OCI-LY7 (cell line): Measurements from ENCODE around the gene DNAJB11. TPM values are rescaled to one million over a fixed set of nuclear protein-coding genes. Genes with fewer than 3 reads are reported as not detected.

Experiments
- BruUV-seq: library from RNA; stranded (reverse); fragments of 400-500 nt; replicated peaks from 2 replicates; lab custom pipeline; 2021; lab: Mats Ljungman, UMichigan
- CTCF ChIA-PET: fragments of 300-600 bp; sonication (Branson Sonifier 250); formaldehyde crosslinking; loops from one replicate; lab custom pipeline; 2022; ENCODE audit warnings: antibody characterized with exemption; ENCODE audit not compliant: unreplicated experiment; lab: Charles Lee
- POLR2A ChIA-PET: fragments of 300-600 bp; sonication (Branson Sonifier 250); formaldehyde crosslinking; loops from one replicate; lab custom pipeline; 2022; ENCODE audit warnings: antibody characterized with exemption; lab: Charles Lee
- DNase-seq: peaks from one replicate; pipeline ENCODE4 v3.0.0-alpha.2; 2015; ENCODE audit warnings: low spot score
- H2AFZ ChIP-seq: fragments of 200-600 bp; sonication (generic), shearing (Covaris generic); 2 replicates; pipeline ENCODE4 v1.6.1; 2014; ENCODE audit warnings: mild to moderate bottlenecking, antibody characterized with exemption, low read length, moderate library complexity
- H3K27ac ChIP-seq: fragments of 200-600 bp; sonication (generic); 2 replicates; pipeline ENCODE4 v1.5.1; 2014; ENCODE audit warnings: mixed run types, low read depth, mild to moderate bottlenecking, moderate library complexity, low read length, inconsistent platforms; ENCODE audit not compliant: poor library complexity, severe bottlenecking
- H3K36me3 ChIP-seq: fragments of 200-600 bp; sonication (generic); 2 replicates; pipeline ENCODE4 v1.6.1; 2014; ENCODE audit warnings: mild to moderate bottlenecking, antibody characterized with exemption, low read length, moderate library complexity, mixed read lengths; ENCODE audit not compliant: insufficient read depth
- H3K4me1 ChIP-seq: fragments of 200-600 bp; sonication (generic); 2 replicates; pipeline ENCODE4 v1.5.1; 2014; ENCODE audit warnings: mild to moderate bottlenecking, low read length; ENCODE audit not compliant: insufficient read depth, poor library complexity, severe bottlenecking
- H3K4me2 ChIP-seq: fragments of 200-600 bp; sonication (generic); 2 replicates; pipeline ENCODE4 v1.6.1; 2014; ENCODE audit warnings: mild to moderate bottlenecking, low read length
- H3K4me3 ChIP-seq: fragments of 200-600 bp; sonication (generic); 2 replicates; pipeline ENCODE4 v1.5.1; 2014; ENCODE audit warnings: mild to moderate bottlenecking, low read depth, low read length; ENCODE audit not compliant: poor library complexity, severe bottlenecking
- H3K79me2 ChIP-seq: fragments of 200-600 bp; sonication (generic); 2 replicates; pipeline ENCODE4 v1.6.1; 2016; ENCODE audit warnings: low read depth, mild to moderate bottlenecking, low read length, moderate library complexity, mixed read lengths; ENCODE audit not compliant: insufficient read depth
- H3K9me2 ChIP-seq: fragments of 200-600 bp; sonication (generic); 2 replicates; pipeline ENCODE4 v1.6.1; 2016; ENCODE audit warnings: mild to moderate bottlenecking, low read length, mixed read lengths; ENCODE audit not compliant: insufficient read depth
- H3K9me3 ChIP-seq: fragments of 200-600 bp; sonication (generic); 2 replicates; pipeline ENCODE4 v1.6.1; 2014; ENCODE audit warnings: mild to moderate bottlenecking, mixed run types, low read length, mixed read lengths
- H4K20me1 ChIP-seq: fragments of 200-600 bp; sonication (generic); 2 replicates; pipeline ENCODE4 v1.6.1; 2014; ENCODE audit warnings: mild to moderate bottlenecking, antibody characterized with exemption, low read length, moderate library complexity, mixed read lengths; ENCODE audit not compliant: insufficient read depth
- CTCF ChIP-seq: fragments of 200-600 bp; sonication (generic); conservative IDR thresholded peaks from 2 replicates; pipeline ENCODE4 v1.5.1; 2014; ENCODE audit warnings: mild to moderate bottlenecking, antibody characterized with exemption, low read length, moderate library complexity, mixed read lengths
- EZH2phosphoT487 ChIP-seq: fragments of 200-600 bp; sonication (generic); IDR thresholded peaks from 2 replicates; pipeline ENCODE4 v1.6.1; 2018; ENCODE audit warnings: low read depth, borderline replicate concordance, mild to moderate bottlenecking, mixed run types, antibody characterized with exemption, low read length, moderate library complexity, mixed read lengths
- intact Hi-C: fragments of 100-400 bp; cut with micrococcal nuclease; formaldehyde crosslinking; loops from one replicate; pipeline ENCODE4 v1.10.0; 2022; ENCODE audit not compliant: unreplicated experiment
- total RNA-seq, 2 experiments: library from RNA; depleted of rRNA in 1 of 2; stranded (reverse); fragments of >200 nt in 1 of 2; shearing (Covaris generic) in 1 of 2; gene quantifications; 2 replicates each; pipeline ENCODE4 v1.2.3, GENCODE V29; 2014 to 2022

Gene DNAJB11
- total RNA-seq, 2 experiments from 2014 or later = 61.1 to 73.0 TPM

- CTCF ChIA-PET = no interaction called here
- BruUV-seq = no TSS peak
- H3K4me2 ChIP-seq = no peak overlapping the region
- intact Hi-C loops = no loop called here
- H3K4me1 ChIP-seq = peaks cover 5% of the 10 kb centered on the region
- H3K36me3 ChIP-seq = peaks cover 99% of the 10 kb centered on the region
- 0 out of 2 replicates have a peak, but pooled peaks cover 4% of the 10 kb centered on the region for H4K20me1 ChIP-seq
- POLR2A ChIA-PET = interaction anchor here (0.6 to 0.7 kb wide), 3 partner anchors 10 to 65 kb away, joined by 3 to 4 read pairs (median 3); no protein-coding TSS in a partner anchor
- H3K4me3 ChIP-seq = no peak overlapping the region
- TF ChIP-seq EZH2phosphoT487 = no peak
- no peak for TF ChIP-seq CTCF
- no peaks in the 10 kb centered on the region for H3K9me2 ChIP-seq
- H2AFZ ChIP-seq = no peak overlapping the region
- no peak for DNase-seq
- no peak overlapping the region for H3K27ac ChIP-seq
- no peaks in the 10 kb centered on the region for H3K9me3 ChIP-seq
- peaks cover 29% of the 10 kb centered on the region for H3K79me2 ChIP-seq
Measured at GRCh38 chr3:186577521-186577920, 7.0 kb downstream of the DNAJB11 start.

- no peaks in the 10 kb centered on the region for H3K9me2 ChIP-seq
- peaks cover 6% of the 10 kb centered on the region; the same call in 1 of the 2 replicates for H3K79me2 ChIP-seq
Measured at GRCh38 chr3:186580785-186581184, 10.3 kb downstream of the DNAJB11 start.

More at GRCh38 chr3:186580785-186581184, 10.3 kb downstream of the DNAJB11 start:
- no peak for TF ChIP-seq EZH2phosphoT487
- TF ChIP-seq CTCF = no peak
- BruUV-seq = no TSS peak
- intact Hi-C loops = no loop called here
- H3K4me2 ChIP-seq = no peak overlapping the region
- H3K9me3 ChIP-seq = no peaks in the 10 kb centered on the region
- no peaks in the 10 kb centered on the region for H3K4me1 ChIP-seq
- DNase-seq = no peak
- no peak overlapping the region for H3K27ac ChIP-seq
- no peak overlapping the region for H3K4me3 ChIP-seq
- no peak overlapping the region for H2AFZ ChIP-seq
- CTCF ChIA-PET = no interaction called here
- H4K20me1 ChIP-seq = 0 out of 2 replicates have a peak, but pooled peaks cover 4% of the 10 kb centered on the region
- peaks cover 99% of the 10 kb centered on the region for H3K36me3 ChIP-seq
- POLR2A ChIA-PET = interaction anchor here (1.1 to 2.0 kb wide), 2 partner anchors 10 to 15 kb away, joined by 4 read pairs; no protein-coding TSS in a partner anchor
